Activated CD8-positive, alpha-beta T cell treated with anti-CD3 and anti-CD28 coated beads, Interleukin-2, amount 10 ng/mL, durations not matched to agents 7 days and 5 days (primary cell): ENCODE measurements around the gene HCK. TPM values are rescaled to one million over a fixed set of nuclear protein-coding genes. Genes with fewer than 3 reads are reported as not detected.
"Not testable (repeated sequence)": the region's sequence is repeated elsewhere in the genome, so short reads cannot be mapped to it uniquely, and the experiment has no call there.

Source experiments
- ATAC-seq: fragments of 150-1000 bp; cut with Tn5 transposase; one replicate; pipeline ENCODE4 v1.10.0; 2021; ENCODE audit warnings: moderate library complexity
- CTCF ChIA-PET: fragments of 350-600 bp; sonication (Branson Sonifier 250); formaldehyde crosslinking; loops from one replicate; lab custom pipeline; 2021; ENCODE audit warnings: antibody characterized with exemption; lab: Charles Lee
- POLR2A ChIA-PET: fragments of 350-600 bp; sonication (Branson Sonifier 250); formaldehyde crosslinking; loops from one replicate; lab custom pipeline; 2021; ENCODE audit warnings: antibody characterized with exemption; lab: Charles Lee
- DNase-seq: peaks from one replicate; pipeline ENCODE4 v3.0.0-alpha.2; 2020
- H3K27ac Mint-ChIP-seq: one replicate; pipeline ENCODE4 v1.8.0; 2021; ENCODE audit warnings: mild to moderate bottlenecking, mixed read lengths
- H3K27me3 Mint-ChIP-seq: one replicate; pipeline ENCODE4 v1.8.0; 2021; ENCODE audit warnings: low read depth, mixed read lengths
- H3K36me3 Mint-ChIP-seq: one replicate; pipeline ENCODE4 v1.8.0; 2021; ENCODE audit warnings: low read depth, mixed read lengths
- H3K4me1 Mint-ChIP-seq: one replicate; pipeline ENCODE4 v1.8.0; 2021; ENCODE audit warnings: low read depth, mixed read lengths
- H3K4me3 Mint-ChIP-seq: one replicate; pipeline ENCODE4 v1.8.0; 2021; ENCODE audit warnings: mild to moderate bottlenecking, mixed read lengths
- H3K9me3 Mint-ChIP-seq: one replicate; pipeline ENCODE4 v1.8.0; 2022; ENCODE audit warnings: mixed read lengths; ENCODE audit not compliant: insufficient read depth
- total RNA-seq, 2 experiments: library from RNA; stranded (reverse); gene quantifications; one replicate each; pipeline ENCODE4 v1.2.3, GENCODE V29; 2021

Gene HCK
- total RNA-seq, 2 experiments from 2014 or later = not detected

DNA sequence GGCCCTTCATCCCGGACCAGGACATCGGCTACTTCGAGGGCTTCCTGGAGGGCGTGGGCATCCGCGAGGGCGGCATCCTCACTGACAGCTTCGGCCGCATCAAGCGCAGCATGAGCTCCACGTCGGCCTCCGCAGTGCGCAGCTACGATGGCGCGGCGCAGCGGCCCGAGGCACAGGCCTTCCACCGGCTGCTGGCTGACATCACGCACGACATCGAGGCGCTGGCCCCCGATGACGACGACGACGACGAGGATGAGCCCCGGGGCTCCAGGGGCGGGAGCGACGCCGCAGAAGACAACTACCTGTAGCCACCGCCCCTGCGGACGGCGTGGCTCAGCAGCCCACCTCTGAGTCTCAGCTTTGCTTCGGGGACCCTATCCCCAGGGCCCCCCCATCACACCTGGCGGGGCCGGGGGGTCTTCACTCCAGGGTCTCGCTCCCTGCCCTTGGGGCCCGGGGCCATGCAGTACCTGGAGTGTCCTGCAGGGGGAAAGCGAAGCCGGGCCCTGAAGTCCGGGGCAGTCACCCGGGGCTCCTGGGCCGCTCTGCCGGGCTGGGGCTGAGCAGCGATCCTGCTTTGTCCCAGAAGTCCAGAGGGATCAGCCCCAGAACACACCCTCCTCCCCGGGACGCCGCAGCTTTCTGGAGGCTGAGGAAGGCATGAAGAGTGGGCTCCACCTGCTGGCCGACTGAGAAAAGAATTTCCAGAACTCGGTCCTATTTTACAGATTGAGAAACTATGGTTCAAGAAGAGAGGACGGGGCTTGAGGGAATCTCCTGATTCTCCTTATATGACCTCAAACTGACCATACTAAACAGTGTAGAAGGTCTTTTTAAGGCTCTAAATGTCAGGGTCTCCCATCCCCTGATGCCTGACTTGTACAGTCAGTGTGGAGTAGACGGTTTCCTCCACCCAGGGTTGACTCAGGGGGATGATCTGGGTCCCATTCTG, 20.8 kb upstream of the HCK start:
- ChIA-PET CTCF (interaction anchor here (0.7 to 5.2 kb wide), 22 partner anchors 10 to 620 kb away, joined by 3 to 51 read pairs (median 7); partner anchors contain the start of gene PDRG1), POLR2A (no interaction called here)
- Mint-ChIP-seq H3K9me3 (no peaks in the 10 kb centered on the region), H3K36me3 (no peaks in the 10 kb centered on the region), H3K4me1 (peaks cover 2% of the 10 kb centered on the region), H3K4me3 (no peak overlapping the region), H3K27ac (no peak overlapping the region), H3K27me3 (peaks cover 32% of the 10 kb centered on the region)
- ATAC-seq = peak; percentile 75
- peak; percentile 68 for DNase-seq

DNA sequence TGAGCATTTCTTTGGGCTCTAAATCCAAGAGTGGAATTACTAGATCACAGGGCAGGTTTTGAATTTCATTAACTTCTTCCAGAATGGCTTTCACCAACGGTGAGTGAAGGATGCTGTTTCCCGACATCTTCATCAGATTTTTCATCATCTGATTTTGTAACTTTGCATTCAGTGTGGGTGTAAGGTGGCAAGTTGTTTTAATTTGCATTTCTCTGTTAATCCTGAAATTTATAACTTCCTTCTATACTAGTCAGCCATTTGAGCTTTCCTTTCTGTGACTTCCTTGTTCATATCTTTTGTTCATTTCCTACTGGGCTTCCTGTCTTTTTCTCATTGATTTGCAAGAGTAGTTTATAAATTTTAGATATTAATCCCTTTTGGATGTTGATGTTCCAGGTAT, 18.7 kb upstream of the HCK start:
- Mint-ChIP-seq H3K4me1 (peaks cover 2% of the 10 kb centered on the region), H3K4me3 (no peak overlapping the region), H3K27me3 (peaks cover 42% of the 10 kb centered on the region), H3K36me3 (no peaks in the 10 kb centered on the region), H3K9me3 (no peaks in the 10 kb centered on the region), H3K27ac (no peak overlapping the region)
- CTCF ChIA-PET = interaction anchor here (1.6 to 5.2 kb wide), 4 partner anchors 9 to 180 kb away, joined by 4 to 51 read pairs (median 30); no protein-coding TSS in a partner anchor
- ATAC-seq (no peak), DNase-seq (no peak)
- POLR2A ChIA-PET = no interaction called here

DNA sequence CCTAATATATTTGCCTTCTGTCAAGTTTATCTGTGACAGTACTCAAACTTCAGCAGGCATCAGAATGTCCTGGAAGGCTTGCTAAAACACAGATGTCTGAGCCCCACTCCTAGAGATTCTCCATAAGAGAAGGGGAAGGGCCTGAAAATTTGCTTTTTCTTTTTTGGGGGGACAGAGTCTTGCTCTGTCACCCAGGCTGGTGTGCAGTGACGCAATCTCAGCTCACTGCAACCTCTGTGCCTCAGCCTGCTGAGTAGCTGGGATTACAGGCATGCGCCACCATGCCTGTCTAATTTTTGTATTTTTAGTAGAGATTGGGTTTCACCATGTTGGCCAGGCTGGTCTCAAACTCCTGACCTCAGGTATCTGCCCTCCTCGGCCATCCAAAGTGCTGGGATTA, 18.3 kb upstream of the HCK start:
- CTCF ChIA-PET = interaction anchor here (1.6 to 5.2 kb wide), 3 partner anchors 12 to 181 kb away, joined by 4 to 51 read pairs (median 34); no protein-coding TSS in a partner anchor
- DNase-seq, H3K36me3 Mint-ChIP-seq, H3K4me3 Mint-ChIP-seq, H3K27ac Mint-ChIP-seq, ATAC-seq, H3K9me3 Mint-ChIP-seq, H3K4me1 Mint-ChIP-seq: not testable (repeated sequence)
- POLR2A ChIA-PET = interaction anchor here (0.5 kb wide), 1 partner anchor 1583 kb away, joined by 3 read pairs; no protein-coding TSS in a partner anchor
- peaks cover 39% of the 10 kb centered on the region for H3K27me3 Mint-ChIP-seq

DNA sequence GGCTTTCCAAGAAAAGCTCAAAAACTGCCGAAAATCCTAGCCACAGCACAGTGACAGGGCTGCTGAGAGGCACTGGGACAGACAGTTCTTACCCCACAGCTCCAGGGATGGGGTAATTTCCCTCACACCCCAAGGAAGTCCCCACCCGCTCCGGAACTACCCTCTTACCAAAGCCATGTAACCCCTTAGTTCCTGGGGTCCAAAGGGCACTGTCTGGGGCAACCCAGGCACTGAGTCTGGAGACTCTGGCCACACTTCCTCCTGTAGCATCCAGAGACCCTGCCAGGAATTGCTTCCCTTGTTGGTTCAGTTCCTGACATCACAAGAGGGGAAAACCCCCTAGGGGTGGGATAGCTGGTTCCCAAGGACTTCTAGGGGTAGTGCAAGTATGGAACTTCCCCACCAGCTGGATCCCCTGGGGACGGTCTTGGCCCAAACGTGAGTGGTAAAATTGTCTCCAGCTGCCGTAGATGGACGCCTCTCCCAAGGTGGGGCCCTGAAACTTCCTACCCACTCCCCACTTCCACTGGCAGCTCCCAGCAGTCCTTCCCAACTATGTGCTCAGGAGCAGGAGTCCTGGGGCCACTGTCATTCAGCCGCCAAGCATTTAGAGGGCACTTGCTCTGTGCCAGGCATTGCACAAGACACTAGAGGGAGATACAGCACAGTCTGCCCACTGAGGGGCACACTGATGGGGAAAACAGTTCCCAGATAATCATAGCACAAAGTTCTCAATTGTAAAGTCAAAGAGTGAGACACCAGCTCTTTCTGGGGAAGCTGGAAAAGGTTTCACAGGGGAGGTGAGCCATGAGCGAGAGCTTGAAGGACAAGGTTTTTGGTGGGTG, 17.2 kb upstream of the HCK start:
- Mint-ChIP-seq H3K27ac (no peak overlapping the region), H3K27me3 (peaks cover 47% of the 10 kb centered on the region), H3K36me3 (no peaks in the 10 kb centered on the region), H3K4me3 (no peak overlapping the region), H3K4me1 (peaks cover 2% of the 10 kb centered on the region), H3K9me3 (no peaks in the 10 kb centered on the region)
- ChIA-PET CTCF (interaction anchor here (0.8 to 1.8 kb wide), 3 partner anchors 56 to 212 kb away, joined by 4 to 6 read pairs (median 5); no protein-coding TSS in a partner anchor), POLR2A (no interaction called here)
- no peak for ATAC-seq
- DNase-seq = no peak

DNA sequence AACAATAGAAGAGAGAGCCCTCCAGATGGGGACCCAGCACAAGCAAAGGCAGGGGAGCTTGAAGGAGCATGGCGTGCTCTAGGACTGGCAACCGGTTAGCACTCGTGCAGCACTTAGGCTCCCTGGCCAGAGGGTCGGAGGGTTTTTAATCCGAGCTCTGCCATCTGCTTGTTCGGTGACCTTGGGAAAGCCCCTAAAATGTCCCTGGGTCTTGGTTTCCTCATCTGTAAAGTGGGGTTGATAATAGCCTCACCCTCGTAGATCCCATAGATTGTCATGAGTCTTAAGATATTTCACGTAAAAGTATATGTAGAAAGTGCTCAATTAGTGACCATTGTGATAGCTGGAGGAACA, 16.6 kb upstream of the HCK start:
- peaks cover 44% of the 10 kb centered on the region for H3K27me3 Mint-ChIP-seq
- H3K4me3 Mint-ChIP-seq = no peak overlapping the region
- no peak for ATAC-seq
- POLR2A ChIA-PET = no interaction called here
- H3K4me1 Mint-ChIP-seq = peaks cover 2% of the 10 kb centered on the region
- no peaks in the 10 kb centered on the region for H3K36me3 Mint-ChIP-seq
- no peaks in the 10 kb centered on the region for H3K9me3 Mint-ChIP-seq
- CTCF ChIA-PET = interaction anchor here (0.8 to 1.8 kb wide), 4 partner anchors 9 to 212 kb away, joined by 4 to 6 read pairs (median 4); no protein-coding TSS in a partner anchor
- no peak for DNase-seq
- H3K27ac Mint-ChIP-seq = no peak overlapping the region

DNA sequence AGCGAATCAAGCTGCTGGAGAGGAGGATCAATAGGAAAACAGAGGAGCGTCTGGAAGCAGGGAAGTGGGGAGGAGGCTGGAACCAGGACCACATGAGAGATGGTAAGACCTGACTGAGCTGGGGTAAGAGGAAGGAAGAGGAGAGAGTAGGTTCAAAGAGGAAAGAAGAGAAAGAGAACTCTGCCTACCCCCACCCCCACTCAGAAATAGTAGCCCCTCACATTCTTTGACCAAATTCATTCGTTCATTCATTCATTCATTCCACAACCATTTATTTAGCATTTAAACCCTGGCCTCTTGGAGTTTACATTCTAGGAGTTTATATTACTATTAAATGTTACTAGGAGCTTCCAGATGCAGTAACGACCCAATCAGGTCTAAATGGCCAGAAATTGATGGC, 15.8 kb upstream of the HCK start:
- H3K36me3 Mint-ChIP-seq = no peaks in the 10 kb centered on the region
- H3K4me1 Mint-ChIP-seq = peaks cover 2% of the 10 kb centered on the region
- ATAC-seq = no peak
- no peak overlapping the region for H3K27ac Mint-ChIP-seq
- POLR2A ChIA-PET = no interaction called here
- H3K27me3 Mint-ChIP-seq = peaks cover 49% of the 10 kb centered on the region
- H3K9me3 Mint-ChIP-seq = no peaks in the 10 kb centered on the region
- H3K4me3 Mint-ChIP-seq = no peak overlapping the region
- CTCF ChIA-PET = interaction anchor here (0.8 to 1.4 kb wide), 3 partner anchors 10 to 213 kb away, joined by 3 to 6 read pairs (median 4); no protein-coding TSS in a partner anchor
- no peak for DNase-seq

DNA sequence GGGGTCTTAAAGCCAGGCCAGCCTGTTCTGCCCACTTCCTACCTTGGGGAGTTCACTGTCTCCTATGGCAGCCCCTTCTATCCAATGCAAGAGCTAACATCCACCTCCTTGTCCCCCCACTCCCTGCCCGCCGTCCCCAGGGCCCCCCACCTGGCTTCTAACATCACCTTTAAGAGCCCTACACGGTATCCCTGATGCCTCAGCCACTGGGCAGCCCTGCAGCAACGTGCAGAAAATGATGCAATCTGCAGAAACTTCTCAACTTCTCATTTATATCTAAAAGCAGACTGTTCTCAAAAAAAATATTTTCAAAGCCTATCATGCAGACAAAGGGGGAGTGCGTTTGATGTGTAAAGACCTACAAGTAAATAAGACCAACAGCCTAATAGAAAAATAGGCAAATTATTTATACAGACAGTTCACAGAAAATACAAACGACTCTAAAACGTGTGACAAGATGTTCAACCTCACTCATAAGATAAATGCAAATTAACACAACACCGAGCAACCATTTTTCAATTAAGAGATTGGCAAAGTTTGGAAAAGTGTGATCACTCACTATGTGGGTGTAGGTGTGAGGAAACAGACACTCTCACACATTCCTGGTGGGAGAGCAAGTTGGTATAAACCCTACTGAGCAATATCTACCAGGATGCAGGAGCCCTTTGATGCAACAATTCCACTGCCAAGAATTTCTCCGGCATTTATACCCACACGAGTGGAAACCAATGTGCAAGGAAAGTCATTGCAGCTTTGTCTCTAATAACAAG, 15.1 kb upstream of the HCK start:
- no peak for ATAC-seq

DNA sequence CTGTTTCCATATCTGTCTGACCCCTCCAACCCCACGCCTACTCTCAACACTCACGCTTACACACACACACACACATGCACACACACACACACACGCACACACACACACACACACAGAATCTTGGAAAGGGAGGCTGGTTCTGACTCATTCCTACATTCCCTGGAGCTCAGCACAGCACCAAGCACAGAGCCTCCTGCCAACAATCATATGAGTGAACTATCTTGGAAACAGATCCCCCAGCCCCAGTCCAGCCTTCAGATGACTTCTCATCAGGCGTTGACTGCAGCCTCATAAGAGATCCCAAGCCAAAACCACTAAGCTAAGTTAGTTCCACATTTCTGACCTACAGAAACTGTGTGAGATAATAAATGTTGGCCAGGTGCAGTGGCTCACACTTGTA, 14.1 kb upstream of the HCK start:
- ChIA-PET POLR2A (interaction anchor here (0.6 kb wide), 1 partner anchor 38 kb away, joined by 4 read pairs; no protein-coding TSS in a partner anchor), CTCF (no interaction called here)
- Mint-ChIP-seq H3K27me3 (peaks cover 49% of the 10 kb centered on the region), H3K9me3 (no peaks in the 10 kb centered on the region), H3K27ac (no peak overlapping the region), H3K36me3 (no peaks in the 10 kb centered on the region), H3K4me3 (no peak overlapping the region), H3K4me1 (no peaks in the 10 kb centered on the region)
- ATAC-seq = no peak
- DNase-seq = no peak

More for the DNA sequence above, 15.1 kb upstream of the HCK start:
- Mint-ChIP-seq H3K4me1 (no peaks in the 10 kb centered on the region), H3K36me3 (no peaks in the 10 kb centered on the region), H3K4me3 (no peak overlapping the region), H3K27me3 (peaks cover 51% of the 10 kb centered on the region), H3K27ac (no peak overlapping the region), H3K9me3 (no peaks in the 10 kb centered on the region)
- DNase-seq = no peak
- CTCF ChIA-PET = no interaction called here
- POLR2A ChIA-PET = no interaction called here

DNA sequence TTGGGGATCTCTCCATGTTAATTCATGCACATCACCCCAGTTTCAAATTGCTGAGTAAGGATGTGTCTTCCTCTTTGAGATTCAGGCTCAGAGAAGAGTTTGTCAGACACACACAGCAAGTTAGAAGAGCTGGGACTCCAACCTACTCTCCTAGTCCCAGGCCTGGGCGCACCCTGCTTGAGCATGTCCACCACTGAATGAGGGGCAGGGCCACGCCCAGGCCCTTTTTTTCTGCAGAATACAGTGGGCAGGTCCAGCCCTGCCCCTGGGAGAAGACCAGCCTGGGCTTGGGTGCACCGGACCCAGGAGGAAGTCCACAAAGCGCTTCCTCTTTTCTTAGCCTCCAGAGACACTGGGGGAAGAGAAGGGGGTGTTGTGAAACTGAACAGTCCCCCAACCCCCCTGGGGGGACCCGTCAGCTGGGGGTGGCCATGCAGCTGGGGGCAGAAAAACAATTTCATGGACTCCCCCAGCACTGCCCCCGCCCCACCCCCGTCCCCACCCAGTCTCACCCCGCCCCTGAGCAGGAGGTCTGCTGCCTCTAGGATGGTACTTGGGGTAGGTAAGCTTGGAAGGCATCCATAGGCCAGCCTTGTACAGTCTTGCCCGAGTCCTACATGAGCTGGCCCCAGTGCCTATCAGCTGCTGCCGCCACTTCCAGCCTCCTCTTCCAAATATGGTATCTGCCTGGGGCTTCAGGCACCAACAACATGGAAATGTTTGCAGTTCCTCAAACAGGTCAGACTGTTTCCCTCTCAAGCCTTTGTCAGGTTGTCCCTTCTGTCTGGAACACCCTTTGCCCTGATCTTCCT, 11.7 kb upstream of the HCK start:
- ChIA-PET CTCF (interaction anchor here (4.7 kb wide), 1 partner anchor 8 kb away, joined by 27 read pairs; no protein-coding TSS in a partner anchor), POLR2A (no interaction called here)
- H3K27ac Mint-ChIP-seq = no peak overlapping the region
- H3K4me3 Mint-ChIP-seq = no peak overlapping the region
- DNase-seq (no peak), ATAC-seq (no peak)
- H3K9me3 Mint-ChIP-seq = no peaks in the 10 kb centered on the region
- no peaks in the 10 kb centered on the region for H3K36me3 Mint-ChIP-seq
- peaks cover 51% of the 10 kb centered on the region for H3K27me3 Mint-ChIP-seq
- no peaks in the 10 kb centered on the region for H3K4me1 Mint-ChIP-seq

DNA sequence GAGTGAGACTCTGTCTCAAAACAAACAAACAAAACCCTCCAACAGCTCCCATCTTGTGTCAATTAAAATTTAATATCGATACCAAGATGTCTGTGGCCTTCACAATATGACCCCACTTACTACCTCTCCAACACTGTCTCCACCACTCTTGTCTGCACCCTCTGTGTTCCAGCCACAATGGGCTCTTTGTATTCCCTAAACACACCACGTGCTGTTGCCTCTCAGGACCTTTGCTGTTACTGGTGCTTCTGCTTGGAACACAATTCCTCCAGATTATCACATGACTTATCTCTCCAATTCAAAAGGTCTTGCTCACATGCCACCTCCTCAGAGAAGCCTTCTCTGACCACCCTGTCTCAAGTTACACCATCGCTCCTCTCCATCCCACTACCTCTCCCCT, 6.0 kb upstream of the HCK start:
- Mint-ChIP-seq H3K27ac (no peak overlapping the region), H3K4me1 (peaks cover 4% of the 10 kb centered on the region), H3K9me3 (no peaks in the 10 kb centered on the region), H3K4me3 (no peak overlapping the region), H3K27me3 (peaks cover 54% of the 10 kb centered on the region), H3K36me3 (no peaks in the 10 kb centered on the region)
- DNase-seq (no peak), ATAC-seq (no peak)
- CTCF ChIA-PET = no interaction called here
- POLR2A ChIA-PET = no interaction called here
